GM12875 (cell line): ENCODE results near the gene SHB.
"Not testable (repeated sequence)": the region's sequence is repeated elsewhere in the genome, so short reads cannot be mapped to it uniquely, and the experiment has no call there.

ENCODE experiments used
- H3K4me3 ChIP-seq: one replicate; pipeline ENCODE4 v1.5.1; 2011; ENCODE audit warnings: low read depth, low read length, control low read depth
- TF ChIP-seq, protein P1 (sequence below): IDR thresholded peaks from 2 replicates; pipeline ENCODE4 v1.5.1; 2011; ENCODE audit warnings: low read depth, mild to moderate bottlenecking, control low read depth, inconsistent platforms, low read length, moderate library complexity, borderline replicate concordance; ENCODE audit not compliant: insufficient read depth

The SHB gene

GRCh38 chr9:37969130-37969529, 99.9 kb downstream of the SHB start:
- no peak overlapping the region for H3K4me3 ChIP-seq
- TF ChIP-seq, protein P1, sequence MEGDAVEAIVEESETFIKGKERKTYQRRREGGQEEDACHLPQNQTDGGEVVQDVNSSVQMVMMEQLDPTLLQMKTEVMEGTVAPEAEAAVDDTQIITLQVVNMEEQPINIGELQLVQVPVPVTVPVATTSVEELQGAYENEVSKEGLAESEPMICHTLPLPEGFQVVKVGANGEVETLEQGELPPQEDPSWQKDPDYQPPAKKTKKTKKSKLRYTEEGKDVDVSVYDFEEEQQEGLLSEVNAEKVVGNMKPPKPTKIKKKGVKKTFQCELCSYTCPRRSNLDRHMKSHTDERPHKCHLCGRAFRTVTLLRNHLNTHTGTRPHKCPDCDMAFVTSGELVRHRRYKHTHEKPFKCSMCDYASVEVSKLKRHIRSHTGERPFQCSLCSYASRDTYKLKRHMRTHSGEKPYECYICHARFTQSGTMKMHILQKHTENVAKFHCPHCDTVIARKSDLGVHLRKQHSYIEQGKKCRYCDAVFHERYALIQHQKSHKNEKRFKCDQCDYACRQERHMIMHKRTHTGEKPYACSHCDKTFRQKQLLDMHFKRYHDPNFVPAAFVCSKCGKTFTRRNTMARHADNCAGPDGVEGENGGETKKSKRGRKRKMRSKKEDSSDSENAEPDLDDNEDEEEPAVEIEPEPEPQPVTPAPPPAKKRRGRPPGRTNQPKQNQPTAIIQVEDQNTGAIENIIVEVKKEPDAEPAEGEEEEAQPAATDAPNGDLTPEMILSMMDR, result no peak

- TF ChIP-seq, protein P1, result no peak
- H3K4me3 ChIP-seq, result no peak overlapping the region
Measured at GRCh38 chr9:37968228-37968701, 100.8 kb downstream of the SHB start.

GRCh38 chr9:37967761-37968080, 101.3 kb downstream of the SHB start:
- H3K4me3 ChIP-seq, result no peak overlapping the region
- TF ChIP-seq, protein P1, result no peak

GRCh38 chr9:37967014-37967760, 101.8 kb downstream of the SHB start:
- H3K4me3 ChIP-seq, result no peak overlapping the region
- TF ChIP-seq, protein P1, result no peak

- H3K4me3 ChIP-seq, result no peak overlapping the region
- TF ChIP-seq, protein P1, result no peak
Measured at GRCh38 chr9:37966412-37967013, 102.5 kb downstream of the SHB start.

DNA sequence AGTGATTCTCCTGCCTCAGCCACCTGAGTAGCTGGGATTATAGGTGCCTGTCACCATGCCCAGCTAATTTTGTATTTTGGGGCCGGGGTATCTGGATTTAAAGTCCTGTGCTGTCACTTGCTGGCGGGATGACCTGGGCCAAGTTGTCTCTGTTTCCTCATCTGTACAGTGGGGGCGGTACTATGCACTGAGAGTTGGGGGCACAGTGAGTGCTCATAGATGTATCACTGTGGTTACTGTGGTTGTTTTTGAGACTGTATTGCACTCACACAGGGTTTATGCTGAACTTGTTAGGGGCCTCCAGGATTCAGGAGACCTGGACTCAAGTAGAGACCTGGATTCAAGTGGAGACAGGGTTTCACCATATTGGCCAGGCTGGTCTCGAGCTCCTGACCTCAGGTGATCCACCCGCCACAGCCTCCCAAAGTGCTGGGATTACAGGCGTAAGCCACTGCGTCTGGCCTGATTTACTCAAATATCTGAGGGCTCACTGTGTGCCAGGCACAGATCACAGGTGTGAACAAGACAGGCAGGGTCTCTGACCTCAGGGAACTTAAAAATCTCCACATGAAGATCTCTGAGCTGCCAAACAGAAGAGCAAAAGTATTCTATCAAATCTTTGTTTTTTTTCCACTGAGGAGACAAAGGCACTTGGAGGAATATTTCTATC, 103.2 kb downstream of the SHB start:
- H3K4me3 ChIP-seq, result not testable (repeated sequence)

DNA sequence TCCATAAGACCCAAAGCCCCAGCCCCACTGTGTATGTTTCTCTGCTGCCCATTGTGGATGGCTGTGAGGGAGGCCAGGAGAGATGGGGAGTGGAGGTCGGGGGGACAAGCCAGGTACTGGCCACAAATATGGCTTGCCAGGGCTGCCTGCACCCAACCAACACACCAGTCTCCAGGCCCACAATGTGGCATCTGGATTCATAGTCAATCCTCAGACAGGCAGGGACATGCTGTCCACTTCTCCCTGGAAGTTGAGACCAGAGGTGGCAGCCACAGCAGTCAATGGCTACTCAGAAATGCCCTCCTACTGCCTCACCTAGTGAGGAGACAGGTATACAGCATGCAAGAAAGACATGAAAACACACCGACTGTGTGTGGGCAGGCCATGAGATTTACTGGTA, 103.9 kb downstream of the SHB start:
- no peak overlapping the region for H3K4me3 ChIP-seq

More for the DNA sequence above, 103.9 kb downstream of the SHB start:
- TF ChIP-seq, protein P1, result no peak
